Sigmoid colon (tissue), 4 donors: ENCODE measurements around the gene MDM2.

Experiments
- EP300 ChIP-seq, 4 donors: sonication (generic); formaldehyde crosslinking; IDR thresholded peaks; one replicate each; pipeline ENCODE4 v1.6.1; 2017; ENCODE audit warnings: antibody characterized with exemption in 4 of 4
- POLR2A ChIP-seq, 2 donors: fragments of 450-650 bp; IDR thresholded peaks; one replicate each; pipeline ENCODE4 v1.6.1; 2016; ENCODE audit warnings: antibody characterized with exemption in 2 of 2, mild to moderate bottlenecking in 2 of 2, moderate library complexity in 2 of 2
- POLR2AphosphoS5 ChIP-seq, 4 donors: sonication (generic); formaldehyde crosslinking; IDR thresholded peaks; one replicate each; pipeline ENCODE4 v1.6.1; 2017; ENCODE audit warnings: antibody characterized with exemption in 4 of 4
- TF ChIP-seq, protein P1 (sequence below), 4 experiments: fragments of 450-650 bp in 3 of 4; fragments of 200-600 bp in 1 of 4; IDR thresholded peaks; one replicate each; pipeline ENCODE4 v1.5.1; 2016 to 2019; ENCODE audit warnings: antibody characterized with exemption in 4 of 4, mild to moderate bottlenecking in 3 of 4, moderate library complexity in 2 of 4

DNA sequence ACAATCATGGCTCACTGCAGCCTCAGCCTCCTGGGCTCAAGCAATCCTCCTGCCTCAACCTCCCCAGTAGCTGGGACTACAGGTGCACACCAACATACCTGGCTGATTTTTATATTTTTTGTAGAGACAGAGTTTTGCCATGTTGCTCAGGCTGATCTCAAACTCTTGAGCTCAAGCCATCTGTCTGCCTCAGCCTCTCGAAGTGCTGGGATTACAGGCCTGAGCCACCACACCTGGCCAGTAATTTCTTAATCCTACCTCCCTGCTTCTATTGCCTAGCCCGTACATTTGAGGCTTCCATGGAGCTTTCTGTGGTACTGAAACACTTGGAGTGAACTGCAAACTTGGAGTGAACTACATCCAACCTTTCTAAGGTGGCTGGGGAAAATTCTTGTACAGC lies 41.3 kb upstream of the MDM2 start:
- TF ChIP-seq, protein P1, sequence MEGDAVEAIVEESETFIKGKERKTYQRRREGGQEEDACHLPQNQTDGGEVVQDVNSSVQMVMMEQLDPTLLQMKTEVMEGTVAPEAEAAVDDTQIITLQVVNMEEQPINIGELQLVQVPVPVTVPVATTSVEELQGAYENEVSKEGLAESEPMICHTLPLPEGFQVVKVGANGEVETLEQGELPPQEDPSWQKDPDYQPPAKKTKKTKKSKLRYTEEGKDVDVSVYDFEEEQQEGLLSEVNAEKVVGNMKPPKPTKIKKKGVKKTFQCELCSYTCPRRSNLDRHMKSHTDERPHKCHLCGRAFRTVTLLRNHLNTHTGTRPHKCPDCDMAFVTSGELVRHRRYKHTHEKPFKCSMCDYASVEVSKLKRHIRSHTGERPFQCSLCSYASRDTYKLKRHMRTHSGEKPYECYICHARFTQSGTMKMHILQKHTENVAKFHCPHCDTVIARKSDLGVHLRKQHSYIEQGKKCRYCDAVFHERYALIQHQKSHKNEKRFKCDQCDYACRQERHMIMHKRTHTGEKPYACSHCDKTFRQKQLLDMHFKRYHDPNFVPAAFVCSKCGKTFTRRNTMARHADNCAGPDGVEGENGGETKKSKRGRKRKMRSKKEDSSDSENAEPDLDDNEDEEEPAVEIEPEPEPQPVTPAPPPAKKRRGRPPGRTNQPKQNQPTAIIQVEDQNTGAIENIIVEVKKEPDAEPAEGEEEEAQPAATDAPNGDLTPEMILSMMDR (IDR thresholded peaks at IDR 0.05), result no peak
- TF ChIP-seq POLR2A (IDR thresholded peaks at IDR 0.05) (no peak), POLR2AphosphoS5 (IDR thresholded peaks at IDR 0.05) (no peak), EP300 (IDR thresholded peaks at IDR 0.05) (no peak)
